Upper lobe of right lung (tissue), 1 donor: ENCODE results near the gene UNC5A. TPM values are rescaled to one million over a fixed set of nuclear protein-coding genes. Genes with fewer than 3 reads are reported as not detected.

Experiments used
- ATAC-seq: fragments of 200-7000 bp; cut with Tn5 transposase; one replicate; pipeline ENCODE4 v1.9.1; 2020; ENCODE audit warnings: mild to moderate bottlenecking, moderate library complexity
- DNase-seq: peaks from one replicate; pipeline ENCODE4 v3.0.0-alpha.2; 2020
- H3K27ac ChIP-seq: fragments of 200-600 bp; one replicate; pipeline ENCODE4 v1.8.0; 2022
- H3K27me3 ChIP-seq: fragments of 200-600 bp; one replicate; pipeline ENCODE4 v1.8.0; 2022; ENCODE audit warnings: mild to moderate bottlenecking
- H3K36me3 ChIP-seq: fragments of 200-600 bp; one replicate; pipeline ENCODE4 v1.8.0; 2022
- H3K4me1 ChIP-seq: fragments of 200-600 bp; one replicate; pipeline ENCODE4 v1.8.0; 2022
- H3K4me3 ChIP-seq: fragments of 200-600 bp; one replicate; pipeline ENCODE4 v1.8.0; 2022; ENCODE audit warnings: mild to moderate bottlenecking
- H3K9me3 ChIP-seq: fragments of 200-600 bp; one replicate; pipeline ENCODE4 v1.8.0; 2022
- CTCF ChIP-seq: fragments of 200-600 bp; IDR thresholded peaks from one replicate; pipeline ENCODE4 v1.8.0; 2022; ENCODE audit warnings: antibody characterized with exemption
- intact Hi-C: fragments of 100-400 bp; cut with DNase I; formaldehyde crosslinking; loops from one replicate; pipeline ENCODE4 v1.11.0; 2022
- total RNA-seq: library from RNA; stranded (reverse); fragmentation: NEBNext Ultra II Directional; extraction: Animal tissue kit (Norgen Biotek cat#: 25700); gene quantifications from one replicate; pipeline ENCODE4 v1.2.1, GENCODE V29; 2021
- donor health status: DM: no; HTN: yes; CAD: no; lungs with severe emphysema.

UNC5A gene
- total RNA-seq, 1 donor from 2014 or later, result 0.46 TPM

- ATAC-seq (no peak), DNase-seq (no peak)
- Histone ChIP-seq H3K27me3 (peaks cover 28% of the 10 kb centered on the region), H3K27ac (no peak overlapping the region), H3K9me3 (no peaks in the 10 kb centered on the region), H3K4me3 (no peak overlapping the region), H3K36me3 (no peaks in the 10 kb centered on the region), H3K4me1 (no peaks in the 10 kb centered on the region)
- no peak for TF ChIP-seq CTCF
- intact Hi-C loops, result no loop called here
These were observed 67.5 kb downstream of the UNC5A start for GRCh38 chr5:176877793-176878331.

GRCh38 chr5:176878463-176878862, 68.1 kb downstream of the UNC5A start:
- Histone ChIP-seq H3K36me3 (no peaks in the 10 kb centered on the region), H3K4me3 (no peak overlapping the region), H3K27ac (no peak overlapping the region), H3K27me3 (peaks cover 28% of the 10 kb centered on the region), H3K4me1 (no peaks in the 10 kb centered on the region), H3K9me3 (no peaks in the 10 kb centered on the region)
- intact Hi-C loops, result no loop called here
- TF ChIP-seq CTCF, result no peak
- DNase-seq, result no peak
- ATAC-seq, result no peak

DNA sequence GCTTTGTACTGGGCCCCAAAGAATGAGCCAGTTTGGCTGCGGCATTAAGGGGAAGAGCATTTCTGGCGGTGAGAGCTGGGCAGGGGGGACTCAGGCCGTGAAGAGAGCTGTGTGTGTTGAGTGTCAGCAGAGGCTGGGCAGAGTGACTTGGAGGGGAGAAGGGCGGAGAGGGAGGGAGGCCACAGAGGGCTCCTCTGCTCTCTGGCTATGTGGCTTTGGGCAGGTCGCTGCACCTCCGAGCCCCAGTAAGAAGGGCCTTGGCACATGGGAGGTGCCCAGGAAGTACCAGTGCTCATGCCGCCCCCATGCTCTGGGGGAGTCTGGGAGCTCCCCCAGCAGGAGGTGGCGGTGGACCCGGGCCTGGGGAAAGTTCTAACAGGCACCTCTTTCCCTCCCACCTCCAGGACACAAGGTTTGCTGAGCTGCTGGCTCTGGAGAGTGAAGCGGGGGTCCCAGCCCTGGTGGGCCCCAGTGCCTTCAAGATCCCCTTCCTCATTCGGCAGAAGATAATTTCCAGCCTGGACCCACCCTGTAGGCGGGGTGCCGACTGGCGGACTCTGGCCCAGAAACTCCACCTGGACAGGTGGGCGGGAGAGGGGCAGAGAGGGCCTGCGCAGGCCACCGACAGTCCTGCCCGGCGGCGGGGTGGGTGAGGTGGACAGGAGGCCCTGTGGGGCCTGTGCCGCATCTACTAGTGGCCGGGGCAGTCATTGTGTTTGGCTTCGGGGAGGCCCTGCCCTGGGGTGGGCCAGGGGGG, 68.7 kb downstream of the UNC5A start:
- no peaks in the 10 kb centered on the region for H3K4me1 ChIP-seq
- ATAC-seq, result no peak
- intact Hi-C loops, result no loop called here
- no peak overlapping the region for H3K27ac ChIP-seq
- H3K4me3 ChIP-seq, result no peak overlapping the region
- H3K27me3 ChIP-seq, result peaks cover 28% of the 10 kb centered on the region
- H3K9me3 ChIP-seq, result no peaks in the 10 kb centered on the region
- TF ChIP-seq CTCF, result no peak
- no peak for DNase-seq
- no peaks in the 10 kb centered on the region for H3K36me3 ChIP-seq

DNA sequence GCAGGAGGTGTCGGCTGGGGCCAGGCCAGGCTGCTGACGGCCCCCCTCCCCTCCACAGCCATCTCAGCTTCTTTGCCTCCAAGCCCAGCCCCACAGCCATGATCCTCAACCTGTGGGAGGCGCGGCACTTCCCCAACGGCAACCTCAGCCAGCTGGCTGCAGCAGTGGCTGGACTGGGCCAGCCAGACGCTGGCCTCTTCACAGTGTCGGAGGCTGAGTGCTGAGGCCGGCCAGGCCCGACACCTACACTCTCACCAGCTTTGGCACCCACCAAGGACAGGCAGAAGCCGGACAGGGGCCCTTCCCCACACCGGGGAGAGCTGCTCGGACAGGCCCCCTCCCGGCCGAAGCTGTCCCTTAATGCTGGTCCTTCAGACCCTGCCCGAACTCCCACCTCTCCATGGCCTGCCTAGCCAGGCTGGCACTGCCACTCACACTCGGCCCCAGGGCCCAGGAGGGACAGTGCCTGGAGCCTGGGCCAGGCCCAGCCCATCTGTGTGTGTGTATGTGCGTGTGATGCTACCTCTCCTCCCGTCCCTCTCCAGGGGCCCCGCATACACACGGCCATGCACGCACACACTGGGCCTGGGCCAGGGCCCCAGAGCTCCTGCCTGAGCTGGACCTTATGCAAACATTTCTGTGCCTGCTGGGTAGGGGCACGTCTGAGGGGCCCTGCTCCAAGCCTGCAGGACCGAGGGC, 69.5 kb downstream of the UNC5A start:
- intact Hi-C loops, result no loop called here
- no peak for ATAC-seq
- H3K9me3 ChIP-seq, result no peaks in the 10 kb centered on the region
- H3K4me3 ChIP-seq, result no peak overlapping the region
- no peak overlapping the region for H3K27ac ChIP-seq
- peaks cover 28% of the 10 kb centered on the region for H3K27me3 ChIP-seq
- no peak for DNase-seq
- H3K4me1 ChIP-seq, result no peaks in the 10 kb centered on the region
- H3K36me3 ChIP-seq, result no peaks in the 10 kb centered on the region
- TF ChIP-seq CTCF, result no peak

DNA sequence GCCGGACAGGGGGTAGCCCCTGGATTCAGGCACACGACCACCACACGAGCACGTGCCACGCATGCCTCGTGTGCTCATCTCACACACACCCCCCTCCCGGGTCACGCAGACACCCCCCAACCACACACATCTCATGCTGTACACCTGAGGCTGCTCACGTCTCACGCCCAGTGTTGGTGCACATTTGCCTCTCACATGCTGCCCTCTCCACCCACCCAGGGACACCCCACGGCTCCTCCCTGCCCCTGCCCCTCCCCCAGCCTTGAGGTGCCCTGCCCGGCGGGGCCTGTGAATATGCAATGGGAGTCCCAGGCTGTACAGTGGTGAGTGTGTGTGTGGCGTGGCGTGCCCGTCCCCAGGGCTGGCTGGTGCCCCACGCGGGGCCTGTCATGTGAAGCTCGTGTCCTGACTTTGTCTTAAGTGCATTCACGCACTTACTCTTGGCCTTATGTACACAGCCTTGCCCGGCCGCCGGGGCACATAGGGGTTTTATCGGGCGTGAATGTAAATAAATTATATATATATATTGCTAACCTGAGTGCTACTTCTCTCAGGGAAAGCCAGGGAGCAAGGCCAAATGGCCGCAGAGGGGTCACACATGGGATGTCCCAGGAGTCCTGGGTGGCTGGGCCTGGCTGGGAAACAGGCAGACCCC, 70.1 kb downstream of the UNC5A start:
- Histone ChIP-seq H3K27ac (no peak overlapping the region), H3K9me3 (no peaks in the 10 kb centered on the region), H3K4me3 (no peak overlapping the region), H3K36me3 (no peaks in the 10 kb centered on the region), H3K4me1 (no peaks in the 10 kb centered on the region), H3K27me3 (peaks cover 28% of the 10 kb centered on the region)
- intact Hi-C loops, result no loop called here
- ATAC-seq, result no peak
- DNase-seq, result no peak
- no peak for TF ChIP-seq CTCF
